GM19351 (cell line): ENCODE results near the gene IQCH.

Source experiments
- ATAC-seq: cut with Tn5 transposase; IDR thresholded peaks from one replicate; pipeline ENCODE4 v1.9.1; 2021; ENCODE audit warnings: mild to moderate bottlenecking, moderate library complexity; ENCODE audit not compliant: unreplicated experiment

Gene IQCH

DNA sequence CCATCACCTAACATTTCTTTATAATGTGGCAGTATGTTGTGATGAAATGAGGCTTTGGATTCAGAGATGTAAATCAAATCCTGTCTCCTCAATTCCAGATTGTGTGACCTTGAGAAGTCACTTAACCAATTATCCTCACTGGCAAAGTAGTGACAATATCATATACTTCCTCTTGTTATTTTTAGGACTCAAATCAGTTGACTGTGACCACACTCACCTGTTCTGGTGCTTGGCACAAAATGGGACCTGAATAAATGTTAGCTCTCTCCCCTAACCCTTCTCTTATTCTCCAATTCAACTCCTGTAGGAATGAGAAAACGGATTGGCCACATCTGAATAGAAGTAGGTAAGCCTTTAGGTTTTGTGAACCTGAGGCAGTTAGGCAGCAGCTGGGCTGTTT lies 42.1 kb downstream of the IQCH start:
- ATAC-seq: no peak

DNA sequence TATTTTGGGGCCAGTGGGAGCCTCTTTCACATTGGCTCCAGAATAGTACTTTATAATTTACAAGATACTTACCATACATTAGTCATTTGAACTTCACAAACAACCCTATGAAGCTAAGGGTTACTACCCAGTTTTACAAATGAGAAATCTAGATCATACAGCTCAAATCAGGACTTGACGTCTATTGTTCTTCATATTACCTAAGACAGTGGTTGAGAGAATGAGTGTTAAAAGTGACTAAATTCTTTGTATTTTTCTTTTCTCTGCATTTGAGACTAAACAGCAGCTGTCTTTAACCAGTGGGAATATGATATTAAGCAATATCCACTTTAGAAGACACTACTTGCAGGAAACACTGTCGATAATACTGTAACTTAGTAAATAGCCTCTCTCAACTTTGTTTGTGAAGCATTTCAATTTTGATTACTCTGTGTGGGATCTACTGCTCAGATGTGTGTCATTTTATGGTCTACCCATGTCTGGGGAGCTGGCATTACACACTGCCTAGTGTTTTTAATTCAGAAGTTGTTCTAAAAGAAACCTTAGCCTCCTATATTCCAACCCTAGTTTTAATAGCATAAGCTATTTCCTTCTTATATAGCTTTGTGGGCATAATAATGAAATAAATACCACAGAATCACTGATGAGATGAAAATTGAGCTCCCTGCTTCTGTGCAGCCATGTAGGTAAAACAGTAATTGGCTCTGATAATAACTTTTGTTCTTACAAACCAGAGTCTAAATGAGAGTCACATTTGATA lies 45.9 kb downstream of the IQCH start:
- no peak for ATAC-seq

DNA sequence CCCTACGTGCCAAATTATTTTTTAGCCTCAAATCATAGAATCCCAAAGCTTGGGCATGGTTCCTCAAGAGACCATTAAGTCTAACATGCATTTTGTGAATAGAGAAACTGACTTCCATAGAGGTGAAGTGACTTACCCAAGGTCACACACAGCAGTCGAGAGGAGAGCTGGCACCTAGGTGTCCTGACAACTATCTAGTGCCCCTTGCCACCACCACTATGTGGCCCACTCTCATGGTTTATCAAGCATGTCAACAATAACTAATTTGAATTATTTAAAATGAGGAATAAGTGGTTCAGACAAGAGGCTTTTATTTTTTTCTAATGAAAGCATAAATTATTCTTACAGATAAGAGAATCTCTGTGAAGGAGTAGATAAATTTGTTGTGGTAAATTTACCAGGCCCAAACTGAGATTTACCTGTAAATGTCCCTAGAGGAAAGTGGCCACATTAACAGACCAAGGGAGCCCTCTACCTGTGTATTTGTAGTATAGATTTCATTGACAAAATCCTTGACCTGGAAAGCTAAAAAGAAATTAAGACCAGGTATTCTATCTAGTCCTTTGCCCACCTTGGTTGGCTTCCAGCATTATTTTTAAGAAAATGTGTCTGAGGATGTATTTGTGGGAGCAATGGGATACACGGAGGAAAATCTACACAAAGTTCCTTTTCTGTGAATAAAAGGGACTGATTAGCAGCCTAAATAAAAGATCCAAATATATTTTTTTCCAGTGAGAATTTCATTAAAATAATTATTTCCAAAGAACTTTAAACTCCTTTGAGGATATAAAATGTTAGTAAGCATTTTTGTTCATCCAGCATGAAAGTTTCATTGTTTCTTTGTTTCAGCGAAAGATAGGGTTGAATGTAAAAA lies 49.1 kb downstream of the IQCH start:
- ATAC-seq: no peak

DNA sequence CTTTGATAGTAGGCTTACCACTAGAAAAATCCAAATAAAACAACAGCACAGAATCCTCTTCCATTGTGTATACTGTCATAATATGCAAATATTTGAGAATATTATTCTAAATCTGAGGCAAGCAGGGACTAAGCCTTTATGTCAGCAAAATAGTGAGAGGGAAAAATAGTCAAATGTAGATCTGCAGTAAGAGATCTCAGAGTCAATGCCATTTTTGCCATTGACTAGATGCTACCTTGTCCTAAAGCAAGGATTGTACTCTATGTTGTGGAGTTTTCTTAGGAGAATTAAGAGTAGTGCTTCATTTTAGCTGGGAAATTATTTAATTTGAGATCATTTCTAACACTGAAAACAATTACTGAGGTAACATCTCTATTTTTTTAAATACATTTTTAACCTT lies 50.2 kb downstream of the IQCH start:
- no peak for ATAC-seq

DNA sequence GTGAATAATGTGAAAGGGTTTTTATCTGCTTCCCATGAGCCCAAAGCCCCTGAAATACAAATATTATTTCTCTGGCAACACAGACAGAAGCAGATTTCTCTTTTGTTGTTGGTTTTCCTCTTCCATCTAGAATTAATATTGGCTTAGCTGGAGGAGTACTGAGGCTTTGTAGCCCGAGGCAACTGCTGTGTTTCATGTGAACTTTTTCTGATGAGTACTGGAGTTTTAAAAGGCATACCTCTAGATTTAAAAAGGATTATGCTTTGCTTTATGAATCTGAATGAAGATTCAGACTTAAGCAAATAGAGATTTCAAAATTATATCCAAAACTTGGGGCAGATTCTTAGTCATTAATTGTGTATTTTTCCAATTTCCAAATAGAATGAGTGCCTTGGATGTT lies 50.9 kb downstream of the IQCH start:
- no peak for ATAC-seq

DNA sequence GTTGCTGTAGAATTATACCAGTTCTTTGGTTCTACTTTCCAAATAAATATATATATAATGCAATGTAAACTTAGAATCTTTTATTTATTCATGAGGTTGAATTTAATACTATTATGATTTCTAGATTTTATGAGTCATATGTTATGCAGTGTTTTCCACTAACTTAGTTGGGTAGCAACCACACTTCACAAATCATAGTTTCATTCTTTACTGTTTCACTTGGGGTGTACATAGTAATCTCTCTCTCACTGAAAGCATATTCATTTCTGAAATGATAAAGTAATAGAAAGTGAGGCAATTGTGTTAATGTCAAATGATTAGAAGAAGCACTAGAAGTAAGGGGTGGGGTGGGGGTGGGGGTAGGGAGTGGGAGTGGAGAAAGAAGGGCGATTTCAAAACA lies 52.6 kb downstream of the IQCH start:
- ATAC-seq: no peak

DNA sequence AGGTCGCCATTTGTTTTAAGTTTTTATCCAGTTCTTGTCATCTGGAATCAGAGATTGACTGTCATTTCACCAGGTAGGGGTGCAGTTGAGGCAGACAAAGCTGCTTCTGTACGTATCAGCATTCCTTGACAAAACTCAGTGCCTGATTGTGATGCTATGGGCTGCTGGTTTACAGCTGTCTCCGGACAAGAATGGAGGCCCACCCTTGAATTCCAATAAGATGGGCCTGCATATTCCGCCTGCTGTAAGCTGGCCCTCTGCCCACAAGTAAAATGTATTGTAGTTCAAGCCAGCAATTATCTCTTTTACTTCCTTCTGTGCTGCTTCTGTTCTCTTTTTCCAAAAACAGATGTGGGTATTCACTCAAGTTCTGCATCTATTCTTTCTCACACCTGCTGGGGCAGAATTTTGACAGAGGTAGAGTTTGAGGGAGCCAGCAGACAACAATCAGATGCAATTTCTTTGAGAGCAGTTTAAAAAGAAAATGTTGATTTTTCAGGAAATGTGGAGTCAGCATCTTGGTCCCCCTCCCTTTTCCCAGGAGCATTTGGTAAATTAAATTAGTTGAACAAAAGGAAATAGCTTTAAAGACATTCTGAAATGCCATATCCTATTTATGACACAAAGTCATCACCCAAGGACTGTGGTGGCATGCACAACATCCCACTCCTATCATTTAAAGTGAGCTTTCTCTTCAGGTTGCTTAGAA lies 53.5 kb downstream of the IQCH start:
- no peak for ATAC-seq

DNA sequence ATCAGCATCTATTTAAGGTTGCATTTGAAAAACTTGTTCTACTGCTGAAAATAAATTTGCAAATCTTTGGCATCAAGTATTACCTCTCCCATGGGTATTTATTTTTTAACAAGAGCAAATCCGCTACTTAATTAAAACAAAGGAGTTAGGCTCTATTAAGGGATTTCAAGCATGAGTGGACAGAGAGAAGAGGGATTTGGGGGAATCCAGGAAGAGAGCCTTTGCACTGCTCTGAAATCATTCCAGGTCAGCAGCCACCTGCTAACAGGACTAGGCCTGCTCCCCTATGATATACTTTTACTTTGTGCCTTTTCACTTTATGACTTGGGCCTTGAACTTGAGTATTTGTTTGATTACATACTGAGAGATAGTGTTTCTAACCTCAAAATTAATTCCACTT lies 57.1 kb downstream of the IQCH start:
- ATAC-seq: no peak

DNA sequence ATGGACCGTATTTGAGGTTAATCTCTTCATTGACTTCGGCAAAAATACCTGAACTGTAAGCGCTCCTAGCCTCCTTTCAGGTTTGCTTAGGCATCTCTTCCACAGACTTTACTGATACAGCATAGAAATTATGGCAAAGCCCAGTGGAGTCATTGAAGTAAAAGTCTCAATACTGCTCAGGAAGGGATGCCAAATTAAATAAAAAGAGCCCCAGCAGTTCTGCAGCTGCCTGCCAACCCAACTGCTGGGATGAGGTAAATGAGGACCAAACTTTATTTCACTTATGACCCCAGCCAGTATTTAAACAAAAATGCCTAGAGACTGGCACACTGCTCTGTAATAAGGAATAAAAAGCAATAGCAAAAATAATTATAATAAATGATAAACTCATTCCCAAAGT lies 65.4 kb downstream of the IQCH start:
- ATAC-seq: no peak

DNA sequence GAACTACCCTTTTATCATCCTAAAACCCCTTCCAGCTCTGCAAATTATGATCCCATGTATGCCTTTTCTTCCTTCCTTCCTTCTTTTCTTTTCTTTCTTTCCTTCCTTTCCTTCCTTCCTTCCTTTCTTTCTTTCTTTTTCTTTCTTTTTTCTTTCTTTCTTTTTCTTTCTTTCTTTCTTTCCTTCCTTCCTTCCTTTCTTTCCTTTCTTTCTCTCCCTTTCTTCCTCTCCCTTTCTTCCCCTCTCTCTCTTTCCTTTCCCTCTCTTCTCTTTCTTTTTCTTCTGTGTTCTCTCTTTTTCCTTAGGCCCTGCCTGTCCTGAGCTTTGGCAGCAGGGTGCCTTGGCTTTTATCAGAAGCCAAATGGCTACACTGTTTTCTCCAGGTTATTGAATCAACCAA lies 66.8 kb downstream of the IQCH start:
- no peak for ATAC-seq

DNA sequence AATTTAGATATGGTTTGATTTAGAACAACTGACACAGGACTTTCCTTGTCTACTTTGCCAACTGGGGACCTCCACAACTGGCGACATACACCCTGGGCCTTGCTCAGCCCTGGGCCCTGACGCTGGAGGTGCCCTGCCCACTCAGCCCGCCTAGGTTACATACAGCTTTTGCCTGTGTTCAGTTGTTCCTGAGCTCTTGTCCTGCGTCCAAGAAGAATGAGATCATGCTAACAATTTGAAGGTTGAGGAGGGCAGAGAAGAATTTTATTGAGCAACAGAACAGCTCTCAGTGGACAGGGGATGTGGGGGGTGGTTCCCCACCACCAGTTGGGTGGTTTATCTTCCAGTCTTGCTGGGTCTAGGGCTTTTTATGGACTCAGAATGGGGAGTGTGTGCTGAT lies 67.9 kb downstream of the IQCH start:
- no peak for ATAC-seq

DNA sequence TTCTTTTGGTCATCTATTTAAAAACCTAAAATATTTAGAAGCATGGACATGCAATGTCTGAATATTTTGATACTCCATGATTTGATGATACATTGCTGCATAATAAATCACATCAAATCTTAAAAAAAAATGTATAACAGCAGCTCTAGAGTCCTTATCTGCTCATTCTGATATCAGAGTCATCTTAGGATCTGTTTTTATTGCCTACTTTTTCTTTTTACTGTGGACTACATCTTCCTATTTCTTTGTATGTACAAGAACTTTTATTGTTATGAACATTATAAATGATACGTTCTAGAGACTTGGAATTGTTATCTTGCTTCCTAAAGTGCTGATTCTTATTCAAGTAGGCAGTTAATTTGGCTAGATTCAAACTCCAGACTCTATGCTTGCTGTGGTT lies 72.7 kb downstream of the IQCH start:
- ATAC-seq: no peak

DNA sequence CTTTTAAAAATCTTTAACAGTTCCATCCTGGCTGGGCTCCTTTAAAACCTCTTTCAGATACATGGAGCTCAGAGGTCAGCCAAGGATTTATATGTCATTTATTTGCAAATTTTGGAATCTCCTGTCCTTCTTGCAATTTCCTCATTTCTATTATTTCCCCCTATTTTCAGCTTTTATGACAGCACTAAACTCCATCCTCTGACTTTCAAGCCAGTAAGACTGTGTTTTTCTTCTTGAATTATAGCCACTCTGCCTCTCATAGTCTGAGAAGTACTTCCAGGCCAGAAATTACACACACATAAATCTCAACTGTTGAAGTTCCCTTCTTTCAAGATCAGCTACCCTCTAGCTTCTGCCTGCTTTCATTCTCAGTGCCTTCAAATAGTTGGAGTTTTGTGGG lies 73.2 kb downstream of the IQCH start:
- no peak for ATAC-seq

DNA sequence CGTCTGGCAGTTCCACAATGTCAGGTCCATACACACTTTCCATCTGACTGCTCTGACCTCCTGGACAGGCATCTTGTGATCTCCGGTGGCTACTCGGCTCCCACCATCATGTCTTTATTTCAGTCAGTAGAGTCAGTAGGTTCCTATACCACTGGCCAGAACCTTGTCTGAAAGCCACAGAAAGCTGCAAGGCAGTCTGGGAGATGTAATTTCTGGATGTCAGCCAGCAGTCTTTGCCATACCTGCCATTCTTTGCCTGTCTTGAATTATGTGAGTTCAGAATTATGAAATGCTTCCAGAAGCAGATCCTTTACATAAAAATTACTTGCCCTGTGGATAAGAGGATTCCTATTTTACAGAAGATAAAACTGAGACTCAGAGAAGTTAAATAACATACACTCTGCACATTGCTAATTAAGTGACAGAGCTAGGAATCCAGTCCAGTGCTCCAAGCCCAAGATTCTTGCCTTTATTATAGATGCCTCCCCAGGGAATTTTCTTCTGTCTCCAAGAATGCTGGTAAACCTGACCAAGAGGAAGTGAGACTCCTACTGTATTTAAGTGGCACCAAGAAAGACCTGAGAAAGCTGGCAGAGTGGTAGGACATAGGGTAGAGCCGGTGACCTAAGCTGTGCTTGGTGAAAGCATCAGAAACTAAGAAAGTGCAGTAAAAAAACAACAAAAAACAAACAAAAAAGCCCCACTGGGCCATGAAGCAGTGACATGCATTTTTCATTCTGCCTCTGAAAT lies 75.6 kb downstream of the IQCH start:
- ATAC-seq: no peak

DNA sequence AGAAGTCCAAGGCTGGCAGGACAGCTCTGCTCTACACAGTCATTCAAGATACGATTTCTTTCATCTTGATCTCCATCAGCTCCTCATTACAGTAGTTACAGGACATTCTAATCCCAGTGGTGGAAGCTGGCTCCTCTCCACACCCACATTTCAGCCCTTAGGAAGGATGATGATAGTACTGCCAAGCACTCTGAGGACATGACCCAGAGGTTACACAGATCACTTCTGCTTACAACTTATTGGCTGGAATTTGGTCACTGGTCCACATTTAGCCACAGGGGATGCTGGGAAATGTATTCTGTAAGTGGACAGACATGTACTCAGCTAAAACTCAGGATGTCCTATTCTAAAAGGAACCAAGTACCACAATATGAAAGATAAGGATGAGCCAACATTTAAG lies 77.1 kb downstream of the IQCH start:
- no peak for ATAC-seq

DNA sequence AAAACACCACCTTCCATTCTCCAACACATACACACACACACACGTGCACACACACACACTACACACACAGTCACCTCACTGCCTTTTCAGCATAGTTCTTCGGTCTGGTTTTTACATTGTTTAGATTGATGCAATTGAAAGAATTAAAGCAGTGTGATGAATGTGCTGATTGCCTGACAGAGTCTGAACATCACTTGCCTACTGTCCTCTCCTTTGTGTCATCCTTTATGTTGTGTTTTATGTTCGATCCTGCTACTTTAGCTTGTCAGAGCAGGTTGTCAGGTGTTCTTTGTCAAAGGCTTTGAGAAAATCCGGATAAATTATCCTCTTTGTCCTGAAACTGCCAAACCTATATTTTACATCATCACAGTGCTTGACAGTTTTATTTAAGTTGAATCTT lies 80.4 kb downstream of the IQCH start:
- ATAC-seq: no peak

DNA sequence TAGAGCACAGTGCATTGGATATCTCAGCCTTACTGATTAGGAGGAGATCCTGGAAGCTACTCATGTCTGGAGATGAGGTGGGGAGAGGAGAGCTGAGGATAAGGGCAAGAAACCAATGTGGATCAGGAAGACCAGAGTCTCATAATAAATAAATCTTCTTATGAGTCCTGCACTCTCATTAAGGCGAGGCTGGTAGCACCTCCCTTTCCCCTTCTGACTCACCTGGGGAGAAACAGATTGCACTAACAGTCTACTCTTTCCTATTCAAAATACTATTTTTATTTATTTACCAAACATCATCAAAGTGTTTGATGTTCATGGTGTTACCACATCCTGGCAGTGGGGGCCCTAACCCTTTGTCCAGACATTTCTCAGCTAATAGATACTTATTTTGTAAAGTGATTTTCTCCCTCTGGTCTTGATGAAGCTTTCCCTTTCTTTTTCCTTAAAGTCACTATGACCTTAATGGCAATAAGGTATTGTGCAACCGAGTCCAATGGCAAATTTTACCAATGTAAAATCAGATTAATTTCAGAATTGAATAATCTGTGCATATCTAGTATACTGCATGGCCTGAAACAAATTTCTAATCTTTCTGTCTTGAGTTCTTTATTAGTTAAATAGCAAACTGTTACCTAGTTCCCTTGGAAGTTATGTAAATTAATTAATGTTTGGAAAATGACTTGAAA lies 81.1 kb downstream of the IQCH start:
- no peak for ATAC-seq

DNA sequence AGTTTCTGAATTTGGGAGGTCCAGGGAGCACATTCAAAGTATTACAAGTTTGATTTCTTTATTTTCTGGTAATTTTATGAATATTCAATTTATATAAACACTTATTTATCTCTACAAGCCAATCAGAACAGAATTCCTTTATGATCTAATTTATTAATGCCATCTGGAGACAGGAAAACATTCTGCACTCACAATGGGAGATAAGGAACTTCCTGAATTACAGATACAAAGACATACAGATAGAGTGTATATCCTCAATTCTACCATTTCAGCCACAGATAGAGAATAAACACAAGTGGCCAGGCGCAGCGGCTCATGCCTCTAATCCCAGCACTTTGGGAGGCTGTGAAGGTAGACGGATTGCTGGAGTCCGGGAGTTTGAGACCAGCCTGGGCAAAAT lies 86.0 kb downstream of the IQCH start:
- ATAC-seq: no peak

DNA sequence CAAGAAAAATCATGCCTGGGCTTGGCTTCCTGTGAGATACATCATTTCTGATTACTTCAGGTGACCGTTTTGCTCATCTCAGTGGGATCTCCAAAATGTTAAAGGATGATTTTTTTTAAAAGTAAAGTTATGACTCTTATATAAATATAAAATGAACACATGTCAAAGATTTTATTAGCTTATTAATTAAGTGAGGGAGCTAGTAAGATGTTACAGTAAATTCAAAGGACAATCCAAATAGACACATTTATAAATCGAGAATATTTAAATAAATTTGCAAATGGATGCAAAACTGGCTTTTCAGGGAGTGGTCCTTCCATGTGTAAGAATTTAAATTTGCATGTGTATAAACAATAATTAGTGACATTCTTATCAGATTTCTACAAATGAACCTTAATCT lies 87.0 kb downstream of the IQCH start:
- ATAC-seq: no peak

DNA sequence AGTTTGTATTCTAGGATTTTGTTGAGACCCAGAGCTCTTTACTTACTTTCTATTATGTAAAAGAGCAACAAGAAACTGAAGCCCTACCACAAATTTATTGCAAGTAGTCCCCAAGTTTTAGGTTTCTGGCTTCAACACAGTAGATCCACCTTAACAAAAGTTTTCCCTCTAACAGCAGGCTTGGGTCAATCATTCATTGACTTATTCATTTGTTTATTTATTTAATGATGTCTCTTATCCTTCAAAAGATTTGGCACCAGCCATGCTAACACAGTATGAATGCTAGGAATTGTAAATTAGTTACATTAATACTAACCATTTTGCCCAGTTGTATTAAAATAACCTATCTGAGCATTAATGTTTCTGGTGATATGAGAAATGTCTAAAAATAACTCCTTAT lies 88.6 kb downstream of the IQCH start:
- ATAC-seq: no peak

DNA sequence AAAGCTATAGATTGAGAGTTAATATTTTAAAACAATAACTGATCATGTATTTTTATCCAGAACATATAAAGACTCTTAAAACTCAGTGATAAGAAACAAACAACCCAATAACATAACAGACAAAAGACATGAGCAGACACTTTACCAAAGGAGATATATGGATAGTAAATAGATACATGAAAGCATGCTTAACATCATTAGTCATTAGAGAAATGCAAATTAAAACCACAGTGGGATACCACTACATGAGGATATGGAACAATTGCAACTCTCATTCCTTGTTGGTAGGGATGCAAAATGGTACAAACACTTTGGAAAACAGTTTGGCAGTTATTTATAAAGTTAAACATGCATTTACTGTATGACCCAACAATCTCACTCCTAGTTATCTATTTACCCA lies 95.0 kb downstream of the IQCH start:
- ATAC-seq: no peak
